ENCODE measurements around the gene PFKFB3.

GRCh38 chr10:6154566-6154965, 48.2 kb upstream of the PFKFB3 start:
- TF ChIP-seq CTCF (IDR thresholded peaks at IDR 0.05) (no peak), POLR2A (IDR thresholded peaks at IDR 0.05) (no peak)
